ENCODE measurements around the gene MYPN. TPM values are rescaled to one million over a fixed set of nuclear protein-coding genes. Genes with fewer than 3 reads are reported as not detected.

MYPN gene
- total RNA-seq, 1 experiment from 2014 or later = 6.0 TPM

- DNase-seq = no peak
- no peaks in the 10 kb centered on the region for H4K20me1 ChIP-seq (ENCODE audit: low read length)
- no peak overlapping the region for H3K9ac ChIP-seq (ENCODE audit: low read length)
- H3K9me3 ChIP-seq (ENCODE audit: low read length) = no peaks in the 10 kb centered on the region
- CTCF ChIA-PET = no interaction called here
- H3K79me2 ChIP-seq (ENCODE audit: low read length) = no peaks in the 10 kb centered on the region
- no peaks in the 10 kb centered on the region for H3K9me2 ChIP-seq (replicated peaks; ENCODE audit: low read length)
- no peaks in the 10 kb centered on the region for H3F3A ChIP-seq (ENCODE audit: low read length, unreplicated experiment)
- BruUV-seq (replicated peaks) = no TSS peak
- H3K27ac ChIP-seq (ENCODE audit: low read length) = no peak overlapping the region
- no peak overlapping the region for H3K4me2 ChIP-seq (ENCODE audit: low read length)
- H3K27me3 ChIP-seq (ENCODE audit: low read length) = peaks cover 5% of the 10 kb centered on the region; the same call in 1 of the 2 replicates
- TF ChIP-seq EZH2phosphoT487 (IDR thresholded peaks at IDR 0.05; ENCODE audit: borderline replicate concordance, low read length) (no peak), CTCF (conservative IDR thresholded peaks at IDR 0.05; ENCODE audit: low read depth, low read length) (no peak), EZH2 (IDR thresholded peaks at IDR 0.05; ENCODE audit: low read length, unreplicated experiment) (no peak)
- POLR2A ChIA-PET (ENCODE audit: unreplicated experiment) = no interaction called here
- intact Hi-C loops (cut with micrococcal nuclease) = no loop called here
- no peak overlapping the region for H3K4me3 ChIP-seq (ENCODE audit: low read length)
- no peaks in the 10 kb centered on the region for H3K4me1 ChIP-seq (ENCODE audit: insufficient read depth, low read length)
- H2AFZ ChIP-seq (ENCODE audit: low read length) = no peak overlapping the region
- no peaks in the 10 kb centered on the region for H3K36me3 ChIP-seq (ENCODE audit: low read depth, low read length)
- ATAC-seq = no peak
These were observed 152.0 kb downstream of the MYPN start for GRCh38 chr10:68261132-68261856.

Other genes with a start within 250 kb of the MYPN start
- 20.4 and 20.8 TPM in 2 replicates for gene SIRT1, start 224.8 kb upstream of the MYPN start, total RNA-seq (2014; rRNA removed)
- 57.4 and 74.4 TPM in 2 replicates for gene HERC4, start 34.2 kb upstream of the MYPN start, total RNA-seq (2014; rRNA removed)
- gene ATOH7, start 122.6 kb downstream of the MYPN start, total RNA-seq (2014; rRNA removed) = 1.1 TPM in 1 of 2 replicates, not detected in the other
- 40.5 and 77.5 TPM in 2 replicates for gene HNRNPH3, start 222.6 kb downstream of the MYPN start, total RNA-seq (2014; rRNA removed)
- gene PBLD, start 223.4 kb downstream of the MYPN start, total RNA-seq (2014; rRNA removed) = 1.1 and 1.9 TPM in 2 replicates

Measured in PC-3 (cell line).